Astrocyte (in vitro differentiated cells and primary cell): ENCODE measurements around the gene SOX5. TPM values are rescaled to one million over a fixed set of nuclear protein-coding genes. Genes with fewer than 3 reads are reported as not detected.

Experiments
- DNase-seq: peaks from one replicate; pipeline ENCODE4 v3.0.0-alpha.2; 2010; ENCODE audit warnings: low read depth
- FAIRE-seq: peaks from 2 replicates; lab custom pipeline; 2011; peaks lifted over from hg19 to GRCh38; lab: Jason Lieb, UNC
- H2AFZ ChIP-seq: 2 replicates; pipeline ENCODE4 v1.6.0; 2012; ENCODE audit warnings: low read depth, low read length, inconsistent platforms
- H3K27ac ChIP-seq: 2 replicates; pipeline ENCODE4 v1.5.1; 2011; ENCODE audit warnings: low read depth, low read length, inconsistent platforms
- H3K27me3 ChIP-seq: 2 replicates; pipeline ENCODE4 v1.6.0; 2011; ENCODE audit warnings: low read length, inconsistent platforms; ENCODE audit not compliant: insufficient read depth
- H3K36me3 ChIP-seq: 2 replicates; pipeline ENCODE4 v1.5.1; 2011; ENCODE audit warnings: low read length, inconsistent platforms; ENCODE audit not compliant: insufficient read depth
- H3K4me1 ChIP-seq: 2 replicates; pipeline ENCODE4 v1.5.1; 2011; ENCODE audit warnings: low read length, inconsistent platforms; ENCODE audit not compliant: insufficient read depth
- H3K4me2 ChIP-seq: 2 replicates; pipeline ENCODE4 v1.6.0; 2012; ENCODE audit warnings: low read length, inconsistent platforms
- H3K4me3 ChIP-seq: 2 replicates; pipeline ENCODE4 v1.5.1; 2011; ENCODE audit warnings: low read depth, mild to moderate bottlenecking, low read length, inconsistent platforms; ENCODE audit not compliant: insufficient read depth
- H3K79me2 ChIP-seq: 2 replicates; pipeline ENCODE4 v1.6.0; 2012; ENCODE audit warnings: mild to moderate bottlenecking, low read length, inconsistent platforms; ENCODE audit not compliant: insufficient read depth
- H3K9ac ChIP-seq: 2 replicates; pipeline ENCODE4 v1.6.0; 2012; ENCODE audit warnings: mild to moderate bottlenecking, low read length, inconsistent platforms
- H3K9me3 ChIP-seq: 2 replicates; pipeline ENCODE4 v1.5.1; 2012; ENCODE audit warnings: low read depth, mild to moderate bottlenecking, low read length, inconsistent platforms; ENCODE audit not compliant: insufficient read depth
- H4K20me1 ChIP-seq: 2 replicates; pipeline ENCODE4 v1.6.0; 2012; ENCODE audit warnings: low read length, inconsistent platforms; ENCODE audit not compliant: insufficient read depth
- H3K27ac Mint-ChIP-seq: one replicate; pipeline ENCODE4 v1.8.0; 2021; ENCODE audit warnings: mild to moderate bottlenecking, mixed read lengths; ENCODE audit not compliant: unreplicated experiment
- H3K27me3 Mint-ChIP-seq: one replicate; pipeline ENCODE4 v1.8.0; 2021; ENCODE audit warnings: low read depth, mixed read lengths; ENCODE audit not compliant: unreplicated experiment
- H3K36me3 Mint-ChIP-seq: one replicate; pipeline ENCODE4 v1.8.0; 2021; ENCODE audit warnings: low read depth, mixed read lengths; ENCODE audit not compliant: unreplicated experiment
- H3K4me1 Mint-ChIP-seq: one replicate; pipeline ENCODE4 v1.8.0; 2021; ENCODE audit warnings: low read depth, mixed read lengths; ENCODE audit not compliant: unreplicated experiment
- H3K4me3 Mint-ChIP-seq: one replicate; pipeline ENCODE4 v1.8.0; 2021; ENCODE audit warnings: mild to moderate bottlenecking, moderate library complexity, mixed read lengths; ENCODE audit not compliant: unreplicated experiment
- H3K9me3 Mint-ChIP-seq: one replicate; pipeline ENCODE4 v1.8.0; 2021; ENCODE audit warnings: mild to moderate bottlenecking, mixed read lengths; ENCODE audit not compliant: unreplicated experiment
- CTCF ChIP-seq: IDR thresholded peaks from 2 replicates; pipeline ENCODE4 v1.5.1; 2011; ENCODE audit warnings: low read depth, mild to moderate bottlenecking, inconsistent platforms, low read length, moderate library complexity; ENCODE audit not compliant: insufficient read depth
- EZH2 ChIP-seq: IDR thresholded peaks from 2 replicates; pipeline ENCODE4 v1.6.1; 2012; ENCODE audit warnings: mild to moderate bottlenecking, low read length, inconsistent platforms; ENCODE audit not compliant: insufficient read depth
- total RNA-seq: library from RNA; stranded (reverse); gene quantifications from 2 replicates; pipeline ENCODE4 v1.2.1, GENCODE V29; 2021

SOX5 gene
- total RNA-seq, 1 donor from 2014 or later, result 13.7 TPM

GRCh38 chr12:23488130-23488529, 461.3 kb downstream of the SOX5 start:
- Histone ChIP-seq H3K4me1 (no peaks in the 10 kb centered on the region), H3K27ac (no peak overlapping the region), H3K27me3 (no peaks in the 10 kb centered on the region), H3K9me3 (no peaks in the 10 kb centered on the region), H3K36me3 (no peaks in the 10 kb centered on the region), H3K9ac (no peak overlapping the region), H3K79me2 (no peaks in the 10 kb centered on the region), H4K20me1 (no peaks in the 10 kb centered on the region), H3K4me2 (no peak overlapping the region), H2AFZ (no peak overlapping the region), H3K4me3 (no peak overlapping the region)
- FAIRE-seq (no peak), DNase-seq (no peak)
- no peak for TF ChIP-seq CTCF
- no peak for TF ChIP-seq EZH2
- Mint-ChIP-seq H3K36me3 (no peaks in the 10 kb centered on the region), H3K4me3 (no peak overlapping the region), H3K9me3 (peaks cover 5% of the 10 kb centered on the region), H3K4me1 (no peaks in the 10 kb centered on the region), H3K27me3 (no peaks in the 10 kb centered on the region), H3K27ac (no peak overlapping the region)

GRCh38 chr12:23484238-23484637, 465.2 kb downstream of the SOX5 start:
- Mint-ChIP-seq H3K27me3 (no peaks in the 10 kb centered on the region), H3K9me3 (no peaks in the 10 kb centered on the region), H3K27ac (no peak overlapping the region), H3K4me1 (no peaks in the 10 kb centered on the region), H3K36me3 (no peaks in the 10 kb centered on the region), H3K4me3 (no peak overlapping the region)
- H3K4me3 ChIP-seq, result no peak overlapping the region
- H3K9ac ChIP-seq, result no peak overlapping the region
- TF ChIP-seq EZH2 (no peak), CTCF (no peak)
- no peak overlapping the region for H3K4me2 ChIP-seq
- DNase-seq, result peak; percentile 1
- no peaks in the 10 kb centered on the region for H4K20me1 ChIP-seq
- H3K27ac ChIP-seq, result no peak overlapping the region
- H3K79me2 ChIP-seq, result no peaks in the 10 kb centered on the region
- no peaks in the 10 kb centered on the region for H3K27me3 ChIP-seq
- no peak for FAIRE-seq
- no peaks in the 10 kb centered on the region for H3K9me3 ChIP-seq
- no peaks in the 10 kb centered on the region for H3K36me3 ChIP-seq
- no peaks in the 10 kb centered on the region for H3K4me1 ChIP-seq
- H2AFZ ChIP-seq, result no peak overlapping the region

DNA sequence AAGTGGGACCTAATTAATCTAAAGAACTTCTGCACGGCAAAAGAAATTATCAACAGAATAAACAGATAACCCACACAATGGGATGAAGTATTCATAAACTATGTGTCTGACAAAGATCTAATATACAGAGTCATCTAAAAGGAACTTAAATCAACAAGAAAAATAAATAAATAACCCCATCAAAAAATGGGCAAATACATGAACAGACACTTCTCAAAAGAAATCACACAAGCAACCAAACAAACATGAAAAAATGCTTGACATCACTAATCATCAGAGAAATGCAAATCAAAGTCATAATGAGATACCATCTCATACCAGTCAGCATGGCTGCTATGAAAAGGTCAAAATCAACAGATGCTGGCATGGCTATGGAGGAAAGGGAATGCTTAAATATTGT, 466.9 kb downstream of the SOX5 start:
- DNase-seq (no peak), FAIRE-seq (no peak)
- Histone ChIP-seq H2AFZ (no peak overlapping the region), H3K79me2 (no peaks in the 10 kb centered on the region), H3K4me2 (no peak overlapping the region), H3K36me3 (no peaks in the 10 kb centered on the region), H3K4me1 (no peaks in the 10 kb centered on the region), H3K27me3 (no peaks in the 10 kb centered on the region), H3K9ac (no peak overlapping the region), H4K20me1 (no peaks in the 10 kb centered on the region), H3K4me3 (no peak overlapping the region), H3K27ac (no peak overlapping the region), H3K9me3 (no peaks in the 10 kb centered on the region)
- Mint-ChIP-seq H3K27me3 (no peaks in the 10 kb centered on the region), H3K4me1 (no peaks in the 10 kb centered on the region), H3K27ac (no peak overlapping the region), H3K9me3 (no peaks in the 10 kb centered on the region), H3K36me3 (no peaks in the 10 kb centered on the region), H3K4me3 (no peak overlapping the region)
- TF ChIP-seq EZH2, result no peak
- TF ChIP-seq CTCF, result no peak
